Hematopoietic multipotent progenitor cell treated with erythropoietin and hydrocortisone succinate and interleukin-3 and kit ligand, for 4 days (in vitro differentiated cells): ENCODE data around the gene SPHK1.
A peak's percentile ranks its signal among the peaks of the same experiment; 100 is the strongest.
"Not testable (repeated sequence)": the region's sequence is repeated elsewhere in the genome, so short reads cannot be mapped to it uniquely, and the experiment has no call there.

Experiments used
- DNase-seq: peaks from one replicate; pipeline ENCODE4 v3.0.0-alpha.2; 2015

SPHK1 gene, protein sequence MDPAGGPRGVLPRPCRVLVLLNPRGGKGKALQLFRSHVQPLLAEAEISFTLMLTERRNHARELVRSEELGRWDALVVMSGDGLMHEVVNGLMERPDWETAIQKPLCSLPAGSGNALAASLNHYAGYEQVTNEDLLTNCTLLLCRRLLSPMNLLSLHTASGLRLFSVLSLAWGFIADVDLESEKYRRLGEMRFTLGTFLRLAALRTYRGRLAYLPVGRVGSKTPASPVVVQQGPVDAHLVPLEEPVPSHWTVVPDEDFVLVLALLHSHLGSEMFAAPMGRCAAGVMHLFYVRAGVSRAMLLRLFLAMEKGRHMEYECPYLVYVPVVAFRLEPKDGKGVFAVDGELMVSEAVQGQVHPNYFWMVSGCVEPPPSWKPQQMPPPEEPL

DNA sequence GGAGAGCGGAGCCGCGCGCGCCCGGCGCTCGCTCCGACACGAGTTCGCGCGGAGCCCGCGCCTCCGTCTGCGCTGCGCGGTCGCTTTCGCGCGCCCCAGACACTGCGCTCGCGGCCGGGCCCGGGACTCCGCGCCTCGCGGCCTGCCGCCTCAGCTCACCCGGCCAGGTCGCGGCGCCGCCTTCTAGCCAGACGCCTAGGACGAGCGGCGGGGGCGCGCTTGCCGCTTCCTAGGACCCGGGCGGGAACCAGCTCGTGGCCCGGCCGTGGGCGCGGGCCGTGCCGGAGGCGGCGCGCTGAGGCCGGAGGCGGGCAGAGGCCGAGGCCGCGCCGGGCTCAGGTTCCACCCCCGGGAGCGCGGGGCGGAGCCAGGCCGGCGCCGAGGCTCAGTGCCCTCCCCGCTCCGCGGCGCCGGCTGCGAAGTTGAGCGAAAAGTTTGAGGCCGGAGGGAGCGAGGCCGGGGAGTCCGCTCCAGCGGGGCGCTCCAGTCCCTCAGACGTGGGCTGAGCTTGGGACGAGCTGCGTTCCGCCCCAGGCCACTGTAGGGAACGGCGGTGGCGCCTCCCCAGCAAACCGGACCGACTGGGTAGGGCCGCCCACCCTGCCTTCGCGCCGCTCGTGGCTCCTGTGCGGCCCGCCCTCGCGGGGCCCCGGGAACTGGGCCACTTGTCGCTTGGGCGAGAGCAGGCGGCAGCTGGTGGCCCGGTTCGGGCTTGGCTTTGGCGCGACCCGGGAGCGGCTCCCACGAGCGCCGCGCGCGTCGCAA, at the start of gene SPHK1:
Gene SPHK1, plus strand, starts transcription at position 388 of the 765 bp plus-strand sequence. CDS start 1,036 bp downstream, outside the sequence.
- peak; percentile 91 for DNase-seq

DNA sequence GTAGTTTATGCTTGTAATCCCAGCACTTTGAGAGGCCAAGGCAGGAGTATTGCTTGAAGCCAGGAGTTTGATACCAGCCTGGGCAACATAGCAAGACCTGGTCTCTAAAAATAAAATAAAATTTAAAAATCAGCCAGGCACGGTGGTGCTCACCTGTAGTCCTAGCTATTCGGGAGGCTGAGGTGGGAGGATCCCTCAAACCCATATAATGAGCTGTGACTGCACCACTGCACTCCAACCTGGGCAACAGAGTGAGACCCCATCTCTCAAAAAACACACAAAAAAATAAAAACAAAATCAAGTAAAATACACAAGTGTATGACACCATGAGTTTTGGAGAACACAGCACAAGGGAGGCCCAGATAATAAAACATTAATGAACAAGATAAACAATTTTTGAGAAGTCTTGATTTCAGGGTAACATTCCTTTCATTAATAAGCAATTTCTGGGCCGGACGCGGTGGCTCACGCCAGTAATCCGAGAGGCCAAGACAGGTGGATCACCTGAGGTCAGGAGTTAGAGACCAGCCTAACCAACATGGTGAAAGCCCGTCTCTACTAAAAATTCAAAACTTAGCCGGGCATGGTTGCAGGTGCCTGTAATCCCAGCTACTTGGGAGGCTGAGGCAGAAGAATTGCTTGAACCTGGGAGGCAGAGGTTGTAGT, 48.6 kb upstream of the SPHK1 start:
- DNase-seq = no peak

DNA sequence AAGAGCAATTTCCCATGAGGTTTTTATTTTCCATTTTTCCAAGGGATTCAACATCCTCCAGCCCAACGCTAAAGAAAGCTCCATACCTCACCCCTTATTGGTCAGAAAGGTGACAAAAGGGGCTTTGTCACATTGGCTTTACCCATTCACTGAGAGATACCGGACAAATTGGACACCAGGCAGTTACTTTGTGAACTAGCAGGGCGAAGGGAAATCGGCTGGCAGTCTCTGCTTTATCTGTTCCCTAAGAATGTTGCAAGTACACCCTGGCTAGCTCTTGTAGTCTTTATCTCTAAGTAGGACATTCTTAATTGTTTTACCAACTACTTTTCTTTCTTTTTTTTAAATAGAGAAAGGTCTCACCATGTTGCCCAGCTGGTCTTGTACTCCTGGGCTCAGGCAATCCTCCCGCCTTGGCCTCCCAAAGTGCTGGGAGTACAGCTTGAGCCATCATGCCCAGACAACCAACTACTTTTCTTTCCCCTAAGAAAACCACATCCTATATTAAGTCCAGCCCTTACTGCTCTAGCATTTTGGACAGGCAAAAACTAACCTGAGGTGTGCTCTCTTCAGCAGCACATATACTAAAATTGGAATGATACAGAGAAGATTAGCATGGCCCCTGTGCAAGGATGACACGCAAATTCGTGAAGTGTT, 47.5 kb upstream of the SPHK1 start:
- DNase-seq = peak; percentile 8

DNA sequence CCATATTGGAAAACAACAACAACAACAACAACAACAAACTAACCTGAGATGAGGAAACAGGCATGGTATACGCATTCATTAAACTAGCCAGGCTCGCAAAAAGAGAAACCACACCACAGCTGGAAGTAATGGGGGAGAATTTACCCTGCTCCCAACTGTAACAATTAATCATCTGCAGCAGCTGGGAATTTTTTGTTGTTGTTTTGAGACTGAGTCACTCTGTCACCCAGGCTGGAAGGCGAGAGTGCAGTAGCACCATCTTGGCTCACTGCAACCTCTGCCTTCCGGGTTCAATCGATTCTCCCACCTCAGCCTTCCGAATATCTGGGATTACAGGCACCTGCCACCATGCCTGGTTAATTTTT, 47.0 kb upstream of the SPHK1 start:
- no peak for DNase-seq

DNA sequence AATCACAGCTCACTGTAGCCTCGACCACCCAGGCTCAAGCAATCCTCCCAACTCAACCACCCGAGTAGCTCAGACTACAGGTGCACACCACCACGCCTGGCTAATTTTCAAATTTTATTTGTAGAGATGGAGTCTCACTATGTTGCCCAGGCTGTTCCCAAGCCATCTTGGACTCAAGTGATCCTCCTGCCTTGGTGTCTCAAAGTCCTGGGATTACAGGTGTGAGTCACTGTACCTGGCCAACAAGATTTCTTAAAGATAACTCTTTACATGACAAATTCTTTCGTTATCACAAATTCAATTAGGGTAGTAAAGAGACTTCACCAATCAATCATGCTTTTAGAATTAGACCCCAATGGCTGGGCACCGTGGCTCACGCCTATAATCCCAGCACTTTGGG, 43.1 kb upstream of the SPHK1 start:
- DNase-seq = no peak

DNA sequence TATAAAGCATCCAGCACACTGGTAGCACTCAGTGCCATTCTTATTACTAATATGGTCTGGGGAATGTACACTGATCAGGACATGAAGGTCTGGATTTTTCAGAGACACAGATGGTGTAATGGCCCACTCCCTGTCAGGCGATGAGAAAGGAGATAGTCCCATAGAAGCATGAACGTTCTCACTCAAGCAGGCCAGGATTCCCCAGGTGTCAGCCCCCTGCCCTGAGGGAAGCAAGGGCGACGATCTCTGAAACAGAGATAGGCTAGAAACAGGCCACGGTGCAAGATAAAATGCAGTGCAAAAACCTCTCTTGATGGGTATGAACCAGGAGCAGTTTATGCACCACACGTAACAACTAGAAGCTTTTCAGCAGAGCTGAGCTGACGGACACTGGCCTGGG, 41.3 kb upstream of the SPHK1 start:
- no peak for DNase-seq

DNA sequence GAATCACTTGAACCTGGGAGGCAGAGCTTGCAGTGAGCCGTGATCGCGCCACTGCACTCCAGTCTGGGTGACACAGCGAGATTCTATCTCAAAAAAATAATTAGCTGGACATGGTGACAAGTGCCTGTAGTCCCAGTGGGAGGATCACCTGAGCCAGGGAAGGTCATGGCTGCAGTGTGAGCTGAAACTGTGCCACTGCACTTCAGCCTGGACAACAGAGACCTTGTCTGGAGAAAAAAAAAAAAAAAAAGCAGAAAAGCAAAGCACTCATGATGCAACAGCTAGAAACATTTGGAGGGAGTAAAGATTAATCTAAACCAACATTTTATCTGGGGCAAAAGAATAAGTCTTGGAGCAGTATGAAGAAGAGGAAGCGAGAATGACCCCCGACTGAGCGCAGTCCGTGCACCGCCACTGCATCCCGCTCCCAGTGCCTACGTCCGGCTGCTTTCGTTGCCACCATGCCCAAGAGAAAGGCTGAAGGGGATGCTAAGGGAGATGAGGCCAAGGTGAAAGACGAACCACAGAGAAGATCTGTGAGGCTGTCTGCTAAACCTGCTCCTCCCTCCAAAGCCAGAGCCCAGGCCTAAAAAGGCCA, 38.9 kb upstream of the SPHK1 start:
- no peak for DNase-seq

DNA sequence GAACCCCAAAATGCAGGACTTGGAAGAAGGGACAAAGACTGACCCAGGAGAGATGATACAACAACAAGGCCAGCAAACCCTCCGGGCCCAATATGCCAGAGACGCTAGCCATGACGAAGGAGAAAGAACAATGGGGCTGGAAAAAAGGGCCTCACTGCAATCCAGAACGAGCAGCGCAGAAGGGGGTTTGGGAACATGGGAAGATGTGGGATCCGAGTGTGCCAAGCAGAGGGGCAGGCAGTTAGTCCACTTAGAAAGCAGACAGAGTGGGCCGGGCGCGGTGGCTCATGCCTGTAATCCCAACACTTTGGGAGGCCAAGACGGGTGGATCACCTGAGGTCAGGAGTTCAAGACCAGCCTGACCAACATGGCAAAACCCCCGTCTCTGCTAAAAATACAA, 37.5 kb upstream of the SPHK1 start:
- DNase-seq = not testable (repeated sequence)

DNA sequence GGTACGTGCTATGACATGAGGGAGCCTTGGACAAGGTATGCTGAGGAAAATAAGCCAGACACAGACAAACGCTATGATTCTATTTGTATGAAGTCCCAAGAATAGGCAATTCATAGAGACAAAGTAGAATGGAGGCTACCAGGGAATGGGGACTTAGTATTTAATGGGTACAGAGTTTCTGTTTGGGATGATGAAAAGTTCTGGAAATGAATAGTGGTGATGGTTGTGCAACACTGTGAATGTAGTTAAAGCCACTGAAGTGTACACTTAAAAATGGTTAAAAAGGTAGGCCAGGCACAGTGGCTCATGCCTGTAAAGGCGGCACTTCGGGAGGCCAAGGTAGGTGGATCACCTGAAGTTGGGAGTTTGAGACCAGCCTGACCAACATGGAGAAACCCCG, 33.9 kb upstream of the SPHK1 start:
- DNase-seq = no peak

DNA sequence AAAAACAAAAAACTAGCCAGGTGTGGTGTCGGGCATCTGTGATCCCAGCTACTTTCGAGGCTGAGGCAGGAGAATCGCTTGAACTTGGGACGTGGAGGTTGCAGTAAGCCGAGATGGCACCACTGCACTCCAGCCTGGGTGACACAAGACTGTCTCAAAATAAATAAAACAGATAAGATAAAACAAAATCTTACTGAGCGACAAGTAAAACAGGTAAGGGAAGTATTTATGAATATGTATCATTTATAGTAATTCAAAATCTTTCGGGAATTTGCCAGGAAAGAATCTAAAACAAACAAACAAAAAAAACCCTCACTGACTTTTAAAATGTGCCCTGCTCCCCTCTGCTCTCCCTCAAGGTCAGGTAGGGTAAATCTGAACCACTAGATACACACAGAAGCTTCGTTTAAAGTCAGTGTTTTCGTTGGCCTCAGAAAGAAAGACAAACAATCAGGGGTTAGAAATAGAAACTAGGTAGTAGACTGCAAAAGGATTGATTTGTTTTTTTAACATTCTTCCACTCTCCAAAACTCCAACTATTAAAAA, 32.8 kb upstream of the SPHK1 start:
- no peak for DNase-seq

DNA sequence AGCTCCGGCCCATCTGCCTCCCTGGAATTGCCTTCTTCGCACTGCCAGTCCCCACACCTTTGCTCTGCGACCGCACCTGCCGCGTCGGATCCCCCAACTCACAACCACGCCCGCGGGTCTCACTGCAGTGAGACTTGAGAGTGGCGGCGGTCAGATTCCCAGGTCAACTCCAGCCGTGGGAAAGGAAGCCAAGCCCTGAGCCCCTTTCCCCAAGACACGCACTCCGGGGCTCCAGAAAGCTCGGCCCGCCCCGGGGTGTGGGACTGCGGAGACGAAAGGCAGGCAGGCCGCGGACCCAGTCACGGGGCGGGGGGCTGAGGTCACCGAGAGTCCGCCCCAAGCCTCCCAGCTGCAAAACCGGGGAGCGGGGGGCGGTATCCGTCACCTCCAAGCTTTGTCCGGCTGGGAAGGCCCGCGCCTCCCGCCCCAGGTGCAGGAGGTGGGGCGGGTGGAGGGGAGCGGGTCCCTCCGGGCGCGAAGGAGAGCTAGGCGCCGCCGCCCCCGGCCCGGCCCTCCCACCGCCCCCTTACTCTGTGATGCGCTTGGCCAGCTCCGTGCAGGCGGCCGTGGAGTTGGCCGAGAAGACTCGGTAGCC, 31.3 kb upstream of the SPHK1 start:
- peak; percentile 47 for DNase-seq

DNA sequence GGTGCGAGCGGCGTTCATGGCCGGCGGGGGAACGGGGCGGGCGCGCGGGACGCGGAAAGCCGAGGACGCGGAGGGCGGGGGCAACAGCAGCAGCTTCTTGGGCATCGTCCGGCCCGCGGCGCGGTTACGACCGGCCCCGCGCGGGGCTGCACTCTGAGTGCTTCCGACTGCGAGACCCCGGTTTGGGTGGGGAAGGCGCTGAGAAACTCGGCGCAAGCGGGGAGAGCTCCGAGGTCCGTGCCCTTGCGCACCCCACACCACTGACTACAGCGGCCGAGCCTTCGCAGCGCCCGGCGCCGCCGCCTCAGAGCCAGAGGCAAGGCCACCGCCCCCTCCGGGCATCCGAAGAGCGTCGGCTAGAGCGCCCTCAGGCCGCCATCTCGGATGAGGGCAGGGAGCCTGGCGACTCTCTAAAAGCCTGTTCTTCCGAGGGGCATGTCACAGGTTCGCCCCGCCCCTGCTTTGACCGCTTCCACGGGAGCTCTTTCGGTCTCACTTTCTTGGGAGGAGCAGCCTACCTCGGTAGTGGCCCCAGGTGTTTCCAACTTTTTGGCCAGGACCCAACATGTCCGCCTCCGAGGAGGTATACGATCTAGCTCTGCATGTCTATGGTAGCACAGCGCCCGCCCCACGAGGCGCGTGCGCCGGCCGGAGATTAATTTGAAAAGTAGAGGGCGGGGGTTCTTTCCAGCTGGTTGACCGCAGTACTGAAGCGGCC, 30.7 kb upstream of the SPHK1 start, which contains the start of gene PRPSAP1:
Gene PRPSAP1, minus strand, starts transcription at position 318 of the 718 bp plus-strand sequence. Its CDS starts 213 bp downstream, at position 105.
- peak; percentile 97 for DNase-seq

DNA sequence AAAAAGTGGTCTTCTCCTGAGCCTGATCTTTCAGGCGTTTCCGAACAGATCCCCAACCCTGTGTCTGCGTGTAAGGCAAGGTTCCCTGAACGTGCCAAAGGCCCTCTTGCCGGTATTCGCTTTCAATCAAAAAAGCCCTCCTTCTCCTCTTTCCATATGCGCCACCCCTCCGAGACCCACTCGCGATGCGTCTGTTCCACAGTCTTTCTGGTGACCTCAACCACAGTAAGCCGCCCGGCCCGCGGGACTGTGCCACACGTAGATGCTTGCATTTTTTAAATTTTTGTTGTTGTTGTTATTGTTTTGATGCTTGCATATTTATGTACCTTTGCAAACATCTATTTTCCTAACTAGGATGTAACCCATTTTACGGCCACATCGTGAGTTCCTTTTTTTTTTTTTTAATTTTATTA, 30.1 kb upstream of the SPHK1 start:
- no peak for DNase-seq

DNA sequence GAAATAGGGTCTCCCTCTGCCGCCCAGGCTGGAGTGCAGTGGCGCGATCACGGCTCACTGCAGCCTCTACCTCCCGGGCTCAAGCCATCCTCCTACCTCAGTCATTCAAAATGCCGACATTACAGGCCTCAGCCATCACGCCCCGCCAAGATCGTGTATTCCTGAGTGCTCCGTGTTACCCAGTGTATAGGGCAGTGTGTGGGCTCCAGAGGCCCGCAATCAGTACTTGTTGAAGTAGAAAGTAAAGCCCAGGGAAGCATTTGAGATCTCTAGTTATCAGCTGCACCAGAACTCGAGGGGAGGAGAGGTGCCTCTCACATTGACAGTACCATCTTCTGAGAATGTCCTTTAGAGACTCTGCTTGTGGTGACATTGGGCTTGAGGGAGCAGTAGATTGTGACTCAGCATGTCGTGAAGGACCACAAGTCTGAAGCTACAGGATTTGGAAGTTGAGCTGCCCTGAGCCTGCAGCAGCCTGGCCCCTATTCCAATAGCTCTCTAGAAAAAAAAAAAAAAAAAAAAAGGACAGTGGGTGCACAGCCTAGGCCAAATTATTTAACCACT, 29.6 kb upstream of the SPHK1 start:
- peak; percentile 96 for DNase-seq

DNA sequence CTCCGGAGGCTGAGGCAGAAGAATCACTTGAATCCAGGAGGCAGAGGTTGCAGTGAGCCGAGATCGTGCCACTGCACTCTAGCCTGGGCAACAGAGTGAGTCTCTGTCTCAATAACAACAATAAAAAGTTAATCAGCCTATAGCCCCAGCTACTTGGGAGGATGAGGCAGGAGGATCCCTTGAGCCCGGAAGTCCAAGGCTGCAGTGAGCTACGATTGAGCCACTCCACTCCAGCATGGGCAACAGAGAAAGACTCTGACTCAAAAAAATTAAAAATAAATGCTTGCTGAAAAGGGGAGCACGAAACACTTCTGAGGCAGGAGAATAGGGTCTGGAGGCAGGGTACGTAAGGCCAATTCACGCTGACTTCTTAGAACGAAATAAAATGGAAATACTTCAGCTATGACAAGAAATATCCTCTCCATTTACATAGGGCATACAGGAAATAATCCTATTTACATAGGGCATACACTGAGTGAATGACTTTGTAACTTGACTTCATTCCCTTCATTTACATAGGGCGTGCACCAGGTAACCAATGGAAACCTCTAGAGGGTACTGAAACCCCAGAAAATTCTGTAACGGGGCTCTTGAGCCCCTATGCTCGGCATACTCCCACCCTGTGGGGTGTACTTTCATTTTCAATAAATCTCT, 27.5 kb upstream of the SPHK1 start:
- DNase-seq = no peak

DNA sequence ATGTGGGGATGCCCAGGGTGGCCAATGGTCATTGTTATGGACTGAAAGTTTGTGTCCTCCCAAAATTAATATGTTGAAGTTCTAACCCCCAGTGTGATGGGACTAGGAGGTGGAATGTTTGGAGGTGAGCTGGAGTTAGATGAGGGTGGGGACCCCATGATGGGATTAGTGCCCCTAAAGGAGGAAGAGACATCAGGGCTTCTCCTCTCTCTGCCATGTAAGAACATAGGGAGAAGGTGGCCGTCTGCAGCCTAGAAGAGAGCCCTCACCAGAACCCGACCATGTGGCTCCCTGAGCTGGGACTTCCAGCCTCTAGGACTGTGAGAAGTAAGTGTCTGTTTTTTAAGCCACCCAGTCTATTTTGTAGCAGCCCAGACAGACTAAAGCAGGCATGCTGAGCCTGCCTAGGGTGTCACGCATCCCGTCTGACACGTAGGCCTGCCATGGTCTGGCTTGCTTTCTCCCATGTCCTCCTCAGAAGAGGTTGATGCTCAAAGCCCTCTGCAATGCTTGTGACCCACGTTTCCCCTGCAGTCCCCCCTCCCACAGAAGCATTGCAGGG, 26.7 kb upstream of the SPHK1 start:
- DNase-seq = no peak

DNA sequence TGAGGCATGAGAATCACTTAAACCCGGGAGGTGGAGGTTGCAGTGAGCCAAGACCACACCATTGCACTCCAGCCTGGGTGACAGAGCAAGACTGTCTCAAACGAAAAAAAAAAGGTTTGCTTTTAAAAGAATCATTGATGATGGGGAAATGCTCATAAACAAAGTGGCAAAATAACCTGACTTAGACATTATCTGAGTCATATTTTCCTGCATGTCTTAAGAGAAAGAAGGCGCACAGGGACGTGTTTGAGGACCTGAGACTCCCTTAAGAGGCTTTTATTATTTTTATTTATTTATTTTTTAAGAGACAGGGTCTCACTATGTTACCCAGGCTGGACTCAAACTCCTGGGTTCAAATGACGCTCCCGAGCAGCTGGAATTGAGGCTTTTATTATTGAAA, 25.0 kb upstream of the SPHK1 start:
- DNase-seq = no peak

DNA sequence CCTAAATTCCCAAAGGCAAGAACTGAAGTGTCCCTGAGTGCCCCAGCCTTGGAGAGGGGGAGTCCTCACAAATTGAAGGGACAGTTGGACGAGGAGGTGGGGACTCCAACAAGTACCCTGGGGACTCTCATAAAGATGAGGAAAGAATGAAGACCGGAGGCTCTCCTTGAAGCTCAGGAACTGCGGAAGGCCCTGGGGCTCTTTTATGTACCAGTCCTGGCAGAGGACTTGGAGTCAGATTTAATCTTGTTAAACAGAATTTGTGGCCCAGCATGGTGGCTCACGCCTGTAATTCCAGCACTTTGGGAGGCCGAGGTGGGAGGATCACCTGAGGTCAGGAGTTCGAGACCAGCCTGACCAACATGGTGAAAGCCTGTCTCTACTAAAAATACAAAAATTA, 24.6 kb upstream of the SPHK1 start:
- not testable (repeated sequence) for DNase-seq

DNA sequence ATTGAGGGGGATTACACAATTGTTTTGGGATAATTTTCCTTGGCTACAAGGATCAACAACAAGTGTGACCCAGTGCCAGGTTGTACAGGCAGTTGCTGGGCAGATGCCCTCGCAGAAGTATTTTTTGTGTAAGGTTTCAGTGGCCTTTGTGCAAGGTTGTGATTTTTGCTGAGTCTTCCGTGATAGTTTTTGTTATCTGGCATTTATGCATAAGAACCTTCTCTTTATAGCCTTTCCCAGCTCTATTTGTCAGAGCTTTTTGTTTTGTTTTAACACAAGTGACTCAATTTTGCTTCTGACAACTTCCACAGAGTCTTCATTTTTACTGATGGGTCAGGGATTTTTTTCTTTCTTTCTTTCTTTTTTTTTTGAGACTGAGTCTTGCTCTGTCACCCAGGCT, 23.9 kb upstream of the SPHK1 start:
- no peak for DNase-seq
